ENCODE data around the gene AADAT. TPM values are rescaled to one million over a fixed set of nuclear protein-coding genes. Genes with fewer than 3 reads are reported as not detected.

AADAT gene
- total RNA-seq, 1 donor from 2014 or later: 24.2 TPM

- Histone ChIP-seq H3K36me3 (no peaks in the 10 kb centered on the region), H3K4me2 (no peak overlapping the region), H3K9me3 (ENCODE audit: low read depth) (no peaks in the 10 kb centered on the region), H3K9ac (no peak overlapping the region), H3K4me1 (peaks cover 18% of the 10 kb centered on the region), H3K79me2 (ENCODE audit: low read depth) (no peaks in the 10 kb centered on the region), H3F3A (ENCODE audit: low read depth) (no peaks in the 10 kb centered on the region), H3K27me3 (no peaks in the 10 kb centered on the region), H2AFZ (replicated peaks) (no peak overlapping the region), H4K20me1 (ENCODE audit: low read depth) (no peaks in the 10 kb centered on the region), H3K27ac (no peak overlapping the region), H3K4me3 (no peak overlapping the region)
- Mint-ChIP-seq H3K9me3 (peaks cover 7% of the 10 kb centered on the region), H3K36me3 (peaks cover 3% of the 10 kb centered on the region), H3K27ac (no peak overlapping the region), H3K27me3 (ENCODE audit: insufficient read depth, low read depth) (peaks cover 5% of the 10 kb centered on the region), H3K4me1 (peaks cover 35% of the 10 kb centered on the region), H3K4me3 (no peak overlapping the region)
- TF ChIP-seq EZH2 (IDR thresholded peaks at IDR 0.05): no peak
- no peak for TF ChIP-seq EZH2phosphoT487 (IDR thresholded peaks at IDR 0.05)
- no peak for TF ChIP-seq CTCF (IDR thresholded peaks at IDR 0.05)
- no peak for DNase-seq (ENCODE audit: low spot score)
Measured at GRCh38 chr4:170015285-170015684, 74.5 kb downstream of the AADAT start.

GRCh38 chr4:170014359-170015011 lies 75.3 kb downstream of the AADAT start:
- Mint-ChIP-seq H3K9me3 (peaks cover 8% of the 10 kb centered on the region), H3K36me3 (peaks cover 3% of the 10 kb centered on the region), H3K27me3 (ENCODE audit: insufficient read depth, low read depth) (peaks cover 7% of the 10 kb centered on the region), H3K4me1 (peaks cover 35% of the 10 kb centered on the region), H3K4me3 (no peak overlapping the region), H3K27ac (peak overlapping the region; percentile 8)
- H3K4me2 ChIP-seq: no peak overlapping the region
- no peaks in the 10 kb centered on the region for H3K9me3 ChIP-seq (ENCODE audit: low read depth)
- no peak for DNase-seq (ENCODE audit: low spot score)
- H3K27me3 ChIP-seq: no peaks in the 10 kb centered on the region
- TF ChIP-seq EZH2 (IDR thresholded peaks at IDR 0.05) (no peak), EZH2phosphoT487 (IDR thresholded peaks at IDR 0.05) (no peak), CTCF (IDR thresholded peaks at IDR 0.05) (no peak)
- no peaks in the 10 kb centered on the region for H3F3A ChIP-seq (ENCODE audit: low read depth)
- H3K4me3 ChIP-seq: no peak overlapping the region
- no peaks in the 10 kb centered on the region for H4K20me1 ChIP-seq (ENCODE audit: low read depth)
- no peak overlapping the region for H3K9ac ChIP-seq
- H3K36me3 ChIP-seq: no peaks in the 10 kb centered on the region
- no peaks in the 10 kb centered on the region for H3K79me2 ChIP-seq (ENCODE audit: low read depth)
- no peak overlapping the region for H3K27ac ChIP-seq
- H3K4me1 ChIP-seq: peaks cover 26% of the 10 kb centered on the region
- H2AFZ ChIP-seq (replicated peaks): no peak overlapping the region

GRCh38 chr4:170012629-170012958 lies 77.2 kb downstream of the AADAT start:
- Histone ChIP-seq H3K27ac (no peak overlapping the region), H3K9ac (no peak overlapping the region), H3K4me3 (no peak overlapping the region), H3K9me3 (ENCODE audit: low read depth) (no peaks in the 10 kb centered on the region), H4K20me1 (ENCODE audit: low read depth) (no peaks in the 10 kb centered on the region), H3K4me2 (no peak overlapping the region), H3K36me3 (no peaks in the 10 kb centered on the region), H3K79me2 (ENCODE audit: low read depth) (peaks cover 4% of the 10 kb centered on the region), H3K4me1 (peaks cover 32% of the 10 kb centered on the region), H3F3A (ENCODE audit: low read depth) (no peaks in the 10 kb centered on the region), H2AFZ (replicated peaks) (no peak overlapping the region), H3K27me3 (no peaks in the 10 kb centered on the region)
- H3K27me3 Mint-ChIP-seq (ENCODE audit: insufficient read depth, low read depth): peaks cover 3% of the 10 kb centered on the region
- H3K4me1 Mint-ChIP-seq: peaks cover 39% of the 10 kb centered on the region
- TF ChIP-seq CTCF (IDR thresholded peaks at IDR 0.05) (no peak), EZH2phosphoT487 (IDR thresholded peaks at IDR 0.05) (no peak), EZH2 (IDR thresholded peaks at IDR 0.05) (no peak)
- H3K4me3 Mint-ChIP-seq: no peak overlapping the region
- peaks cover 8% of the 10 kb centered on the region for H3K9me3 Mint-ChIP-seq
- no peak for DNase-seq (ENCODE audit: low spot score)
- no peak overlapping the region for H3K27ac Mint-ChIP-seq
- peaks cover 3% of the 10 kb centered on the region for H3K36me3 Mint-ChIP-seq
